ENCODE measurements around the gene OR52H1.

GRCh38 chr11:5528495-5528894 lies 19.8 kb downstream of the OR52H1 start:
- TF ChIP-seq DPF2 (IDR thresholded peaks at IDR 0.05) (no peak), JUND (IDR thresholded peaks at IDR 0.05; ENCODE audit: low read depth, low read length) (no peak), SUZ12 (IDR thresholded peaks at IDR 0.05; ENCODE audit: unreplicated experiment) (no peak), TCF12 (IDR thresholded peaks at IDR 0.05; ENCODE audit: low read depth, low read length) (no peak), ESRRA (IDR thresholded peaks at IDR 0.05; ENCODE audit: low read length) (no peak), HCFC1 (IDR thresholded peaks at IDR 0.05; ENCODE audit: low read length) (no peak), POLR2A (IDR thresholded peaks at IDR 0.05; ENCODE audit: low read depth, low read length) (no peak), E4F1 (IDR thresholded peaks at IDR 0.05; ENCODE audit: borderline replicate concordance, partially characterized antibody) (no peak), ZBTB11 (CRISPR knock-in tag; IDR thresholded peaks at IDR 0.05) (no peak), RAD21 (IDR thresholded peaks at IDR 0.05; ENCODE audit: insufficient read depth, low read depth, low read length) (no peak), SRF (IDR thresholded peaks at IDR 0.05; ENCODE audit: low read depth in 2 of 2, low read length in 2 of 2) (no peak), CUX1 (IDR thresholded peaks at IDR 0.05; ENCODE audit: insufficient replicate concordance, low read depth, low read length) (no peak), BMI1 (IDR thresholded peaks at IDR 0.05; ENCODE audit: borderline replicate concordance) (no peak)
- TF ChIP-seq, protein P1, sequence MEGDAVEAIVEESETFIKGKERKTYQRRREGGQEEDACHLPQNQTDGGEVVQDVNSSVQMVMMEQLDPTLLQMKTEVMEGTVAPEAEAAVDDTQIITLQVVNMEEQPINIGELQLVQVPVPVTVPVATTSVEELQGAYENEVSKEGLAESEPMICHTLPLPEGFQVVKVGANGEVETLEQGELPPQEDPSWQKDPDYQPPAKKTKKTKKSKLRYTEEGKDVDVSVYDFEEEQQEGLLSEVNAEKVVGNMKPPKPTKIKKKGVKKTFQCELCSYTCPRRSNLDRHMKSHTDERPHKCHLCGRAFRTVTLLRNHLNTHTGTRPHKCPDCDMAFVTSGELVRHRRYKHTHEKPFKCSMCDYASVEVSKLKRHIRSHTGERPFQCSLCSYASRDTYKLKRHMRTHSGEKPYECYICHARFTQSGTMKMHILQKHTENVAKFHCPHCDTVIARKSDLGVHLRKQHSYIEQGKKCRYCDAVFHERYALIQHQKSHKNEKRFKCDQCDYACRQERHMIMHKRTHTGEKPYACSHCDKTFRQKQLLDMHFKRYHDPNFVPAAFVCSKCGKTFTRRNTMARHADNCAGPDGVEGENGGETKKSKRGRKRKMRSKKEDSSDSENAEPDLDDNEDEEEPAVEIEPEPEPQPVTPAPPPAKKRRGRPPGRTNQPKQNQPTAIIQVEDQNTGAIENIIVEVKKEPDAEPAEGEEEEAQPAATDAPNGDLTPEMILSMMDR (IDR thresholded peaks at IDR 0.05 in 2 of 3, conservative IDR thresholded peaks at IDR 0.05 in 1 of 3; ENCODE audit: control insufficient read depth in 2 of 3, extremely low read depth in 1 of 3, insufficient read depth in 1 of 3, low read depth in 3 of 3, low read length in 3 of 3): no peak
